Coronary artery (tissue), 2 donors: ENCODE results near the gene SYTL2.

Experiments used
- DNase-seq: peaks from one replicate; pipeline ENCODE4 v3.0.0-alpha.2; 2017; ENCODE audit warnings: low spot score
- H3K27ac ChIP-seq, 2 donors: fragments of 200-600 bp; sonication (generic); one replicate each; pipeline ENCODE4 v1.5.1; 2016 to 2019
- H3K4me3 ChIP-seq: fragments of 200-600 bp; sonication (generic); 2 replicates; pipeline ENCODE4 v1.5.1; 2016; ENCODE audit warnings: mild to moderate bottlenecking, moderate library complexity
- CTCF ChIP-seq: fragments of 200-600 bp; sonication (generic); IDR thresholded peaks from one replicate; pipeline ENCODE4 v1.5.1; 2019; ENCODE audit warnings: antibody characterized with exemption

Gene SYTL2

GRCh38 chr11:85726381-85726780 lies 84.6 kb downstream of the SYTL2 start:
- no peak overlapping the region for H3K4me3 ChIP-seq
- TF ChIP-seq CTCF: no peak
- DNase-seq: no peak
- no peak overlapping the region for H3K27ac ChIP-seq

DNA sequence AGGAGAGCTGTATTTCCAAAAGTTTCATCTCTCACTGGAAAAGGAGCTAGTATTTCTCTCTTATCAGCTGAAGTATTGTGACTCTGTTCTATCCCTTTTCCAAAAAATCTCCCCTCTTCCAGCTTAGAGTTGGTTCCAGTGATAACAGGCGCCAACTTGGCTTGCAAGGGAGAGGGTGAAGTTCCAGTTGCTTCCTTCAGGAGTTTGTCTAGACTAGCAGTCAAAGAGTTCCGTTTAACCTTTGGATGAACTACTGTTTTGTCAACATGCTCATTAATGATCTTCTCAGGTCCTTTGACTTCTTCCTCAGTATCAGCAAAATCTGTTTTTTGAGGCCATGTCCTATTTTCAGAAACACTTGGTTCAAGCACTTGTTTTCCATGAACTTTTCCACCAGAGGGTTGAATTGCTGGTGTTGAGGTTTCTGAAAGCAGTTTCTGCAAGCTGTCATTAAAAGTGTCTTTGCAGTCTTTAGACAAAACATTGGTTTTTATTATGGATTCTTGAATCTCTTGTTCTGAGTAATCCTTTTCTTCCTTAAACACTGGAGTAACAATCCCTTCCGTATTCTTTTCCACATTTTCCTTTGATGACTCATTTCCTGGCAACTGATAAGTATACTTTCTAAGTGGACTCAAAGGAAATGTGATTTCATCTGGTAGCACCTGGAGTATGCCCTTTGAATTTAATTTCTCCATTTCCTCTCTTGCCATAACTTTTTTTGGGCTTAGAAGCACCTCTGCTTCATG lies 85.3 kb downstream of the SYTL2 start:
- H3K27ac ChIP-seq: no peak overlapping the region
- TF ChIP-seq CTCF: no peak
- no peak for DNase-seq
- no peak overlapping the region for H3K4me3 ChIP-seq

GRCh38 chr11:85724748-85725465 lies 86.0 kb downstream of the SYTL2 start:
- Histone ChIP-seq H3K27ac (no peak overlapping the region), H3K4me3 (no peak overlapping the region)
- DNase-seq: no peak
- no peak for TF ChIP-seq CTCF

DNA sequence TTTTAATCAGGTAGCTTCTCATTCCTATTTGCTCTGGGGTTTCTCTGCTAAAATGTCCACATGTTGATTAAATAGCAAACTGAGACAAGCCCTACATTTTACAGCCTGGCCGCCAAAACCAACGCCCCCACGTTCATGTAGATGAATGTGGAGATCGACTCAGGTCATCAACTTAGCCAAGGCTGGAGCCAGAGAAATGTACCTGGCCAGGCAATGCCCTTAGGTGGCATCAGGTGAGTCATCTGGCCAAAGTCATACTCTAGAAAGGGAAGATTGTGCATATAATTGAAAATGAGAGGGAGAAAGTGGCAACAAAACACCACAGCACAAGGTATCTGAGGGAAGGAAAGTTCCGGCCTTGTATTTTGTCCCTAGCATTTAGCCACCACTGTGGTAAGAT lies 87.9 kb downstream of the SYTL2 start:
- Histone ChIP-seq H3K27ac (no peak overlapping the region), H3K4me3 (no peak overlapping the region)
- TF ChIP-seq CTCF: no peak
- DNase-seq: no peak

- no peak for DNase-seq
- no peak for TF ChIP-seq CTCF
- Histone ChIP-seq H3K27ac (no peak overlapping the region), H3K4me3 (no peak overlapping the region)
Observed at GRCh38 chr11:85721191-85721590, 89.8 kb downstream of the SYTL2 start.

DNA sequence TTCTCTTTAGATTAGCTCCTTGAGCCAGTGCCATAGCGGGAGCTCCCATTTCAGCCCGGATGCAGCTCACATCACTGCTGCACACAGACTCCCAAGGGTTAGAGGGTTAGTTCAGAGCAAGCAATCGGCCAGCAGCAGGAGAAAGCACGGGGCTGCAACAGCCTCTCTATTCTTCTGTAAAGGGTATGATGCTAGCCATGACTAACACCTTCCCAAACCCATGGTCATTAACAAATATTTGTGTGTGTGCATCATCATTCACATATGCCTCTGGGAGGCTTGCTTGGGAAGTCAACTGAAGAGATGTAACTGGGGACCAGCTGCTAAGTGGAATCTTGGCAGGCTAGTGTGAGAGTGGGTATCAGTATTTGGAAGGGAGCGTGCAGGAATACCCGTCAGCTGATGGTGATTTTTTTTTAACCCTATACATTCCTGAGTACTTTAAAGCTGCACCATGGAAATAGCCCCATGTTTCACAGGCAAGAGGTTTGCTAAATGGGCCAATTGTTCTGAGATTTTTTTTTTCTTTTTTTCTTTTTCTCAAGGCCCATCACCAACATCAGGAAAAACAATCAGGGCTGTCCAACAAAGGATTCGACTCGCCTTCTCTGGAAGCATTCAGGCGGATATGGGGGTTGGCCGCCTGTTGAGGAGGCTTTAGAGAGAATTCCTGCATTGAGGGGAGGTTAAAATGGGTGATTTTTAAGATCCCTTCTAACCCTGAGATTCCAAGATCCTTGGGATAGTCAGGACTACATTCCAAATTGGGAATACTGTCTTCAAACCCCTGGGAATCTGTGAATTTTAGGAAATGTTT lies 91.7 kb downstream of the SYTL2 start:
- peak overlapping the region; percentile 62 for H3K4me3 ChIP-seq
- DNase-seq: peak; percentile 82
- TF ChIP-seq CTCF: no peak
- H3K27ac ChIP-seq: peak overlapping the region; percentile 64 to 85
